SK-N-SH (cell line): ENCODE results near the gene UBXN1. TPM values are rescaled to one million over a fixed set of nuclear protein-coding genes. Genes with fewer than 3 reads are reported as not detected.
A peak's percentile ranks its signal among the peaks of the same experiment; 100 is the strongest.

ENCODE experiments used
- CTCF ChIA-PET: fragments of 300-600, 350-600 bp; formaldehyde crosslinking; extraction: SDS; loops from one replicate; lab custom pipeline; 2021; lab: Yijun Ruan, JAX
- POLR2A ChIA-PET: fragments of 350-600 bp; sonication (Branson Sonifier 250); formaldehyde crosslinking; extraction: SDS; loops from one replicate; lab custom pipeline; 2020; ENCODE audit warnings: antibody characterized with exemption, inconsistent platforms; lab: Yijun Ruan, JAX
- DNase-seq: peaks from one replicate; pipeline ENCODE4 v3.0.0; 2012
- H2AFZ ChIP-seq: fragments of 200-600 bp; sonication (generic); 2 replicates; pipeline ENCODE4 v1.8.1; 2016; ENCODE audit warnings: antibody characterized with exemption, mild to moderate bottlenecking, low read depth
- H3F3A ChIP-seq: fragments of 200-600 bp; sonication (generic); replicated peaks from 2 replicates; pipeline ENCODE3; 2016; ENCODE audit warnings: antibody characterized with exemption, mild to moderate bottlenecking; ENCODE audit not compliant: insufficient read depth
- H3K27ac ChIP-seq, 2 experiments: fragments of 200-500 bp in 1 of 2; fragments of 200-600 bp in 1 of 2; sonication (Bioruptor generic) in 1 of 2; sonication (generic), shearing (Covaris generic) in 1 of 2; 2 replicates each; pipeline versions ENCODE4 v1.5.1 to v1.6.1; 2014 to 2016; ENCODE audit warnings: low read depth in 2 of 2, inconsistent platforms in 1 of 2, low read length in 1 of 2, mild to moderate bottlenecking in 1 of 2, mixed read lengths in 1 of 2
- H3K27me3 ChIP-seq: fragments of 200-600 bp; sonication (generic), shearing (Covaris generic); 2 replicates; pipeline ENCODE4 v1.6.1; 2016; ENCODE audit warnings: mixed run types; ENCODE audit not compliant: insufficient read depth
- H3K36me3 ChIP-seq, 2 experiments: fragments of 200-500 bp in 1 of 2; fragments of 200-600 bp in 1 of 2; sonication (Bioruptor generic) in 1 of 2; sonication (generic) in 1 of 2; replicated peaks in 1 of 2; 2 replicates each; pipeline versions ENCODE3 to v1.5.1; 2014 to 2016; ENCODE audit warnings: low read length in 1 of 2, mild to moderate bottlenecking in 1 of 2; ENCODE audit not compliant: insufficient read depth in 2 of 2, control insufficient read depth in 1 of 2
- H3K4me1 ChIP-seq, 2 experiments: fragments of 200-500 bp in 1 of 2; fragments of 200-600 bp in 1 of 2; sonication (Bioruptor generic) in 1 of 2; sonication (generic), shearing (Covaris generic) in 1 of 2; 2 replicates each; pipeline versions ENCODE4 v1.5.1 to v1.6.1; 2014 to 2016; ENCODE audit warnings: low read depth in 1 of 2, low read length in 1 of 2, mixed run types in 1 of 2; ENCODE audit not compliant: insufficient read depth in 2 of 2, control insufficient read depth in 1 of 2
- H3K4me2 ChIP-seq: fragments of 200-600 bp; sonication (generic), shearing (Covaris generic); 2 replicates; pipeline ENCODE4 v1.6.1; 2017; ENCODE audit warnings: mixed run types
- H3K4me3 ChIP-seq, 2 experiments: fragments of 200-500 bp in 1 of 2; fragments of 200-600 bp in 1 of 2; sonication (Bioruptor generic) in 1 of 2; sonication (generic), shearing (Covaris generic) in 1 of 2; 2 replicates each; pipeline versions ENCODE4 v1.5.1 to v1.8.1; 2014 to 2016; ENCODE audit warnings: low read depth in 2 of 2, inconsistent platforms in 1 of 2, low read length in 1 of 2, mild to moderate bottlenecking in 1 of 2, mixed read lengths in 1 of 2, moderate library complexity in 1 of 2
- H3K79me2 ChIP-seq: fragments of 200-600 bp; sonication (generic); 2 replicates; pipeline ENCODE4 v1.8.1; 2017; ENCODE audit warnings: mild to moderate bottlenecking; ENCODE audit not compliant: insufficient read depth
- H3K9ac ChIP-seq: fragments of 200-600 bp; sonication (generic); 2 replicates; pipeline ENCODE4 v1.6.1; 2017; ENCODE audit warnings: mixed run types
- H3K9me2 ChIP-seq: fragments of 200-600 bp; sonication (generic); 2 replicates; pipeline ENCODE4 v1.6.1; 2017; ENCODE audit warnings: mixed run types
- H3K9me3 ChIP-seq: fragments of 200-600 bp; sonication (generic); 2 replicates; pipeline ENCODE4 v1.6.1; 2017; ENCODE audit warnings: mixed run types, mild to moderate bottlenecking, moderate library complexity
- H4K20me1 ChIP-seq: fragments of 200-600 bp; sonication (generic); 2 replicates; pipeline ENCODE4 v1.6.1; 2017; ENCODE audit warnings: mild to moderate bottlenecking, mixed run types; ENCODE audit not compliant: insufficient read depth
- CHD2 ChIP-seq: fragments of 150-350 bp; IDR thresholded peaks from 2 replicates; pipeline ENCODE4 v1.6.1; 2018; ENCODE audit warnings: low read length; ENCODE audit not compliant: partially characterized antibody
- ELF1 ChIP-seq: IDR thresholded peaks from 2 replicates; pipeline ENCODE4 v1.4.0; 2012
- EP300 ChIP-seq, 2 experiments: IDR thresholded peaks; 2 replicates each; pipeline versions ENCODE4 v1.4.0 to v1.6.1; 2012; ENCODE audit warnings: borderline replicate concordance in 1 of 2, low read depth in 1 of 2, low read length in 1 of 2
- FOSL2 ChIP-seq: IDR thresholded peaks from 2 replicates; pipeline ENCODE4 v1.4.0; 2012; ENCODE audit warnings: low read depth, mild to moderate bottlenecking, moderate library complexity, borderline replicate concordance
- FOXM1 ChIP-seq: IDR thresholded peaks from 2 replicates; pipeline ENCODE4 v1.4.0; 2012; ENCODE audit warnings: low read depth, mild to moderate bottlenecking
- JUND ChIP-seq: IDR thresholded peaks from 2 replicates; pipeline ENCODE4 v1.4.0; 2012
- MEF2A ChIP-seq: IDR thresholded peaks from 2 replicates; pipeline ENCODE4 v1.4.0; 2012; ENCODE audit warnings: low read depth, borderline replicate concordance
- MXI1 ChIP-seq: IDR thresholded peaks from 2 replicates; pipeline ENCODE4 v1.6.1; 2012; ENCODE audit warnings: mild to moderate bottlenecking, low read depth, low read length, improper control_type of control experiment
- NRF1 ChIP-seq: IDR thresholded peaks from 2 replicates; pipeline ENCODE4 v1.6.1; 2012; ENCODE audit warnings: low read depth, mild to moderate bottlenecking, low read length
- RAD21 ChIP-seq: IDR thresholded peaks from 2 replicates; pipeline ENCODE4 v1.6.1; 2012; ENCODE audit warnings: mild to moderate bottlenecking, low read length
- RXRA ChIP-seq: IDR thresholded peaks from 2 replicates; pipeline ENCODE4 v1.4.0; 2012; ENCODE audit warnings: low read depth, mild to moderate bottlenecking, borderline replicate concordance
- SMC3 ChIP-seq: IDR thresholded peaks from 2 replicates; pipeline ENCODE4 v1.6.1; 2012; ENCODE audit warnings: low read depth, low read length, improper control_type of control experiment
- TCF12 ChIP-seq: IDR thresholded peaks from 2 replicates; pipeline ENCODE4 v1.4.0; 2012
- YY1 ChIP-seq: IDR thresholded peaks from 2 replicates; pipeline ENCODE4 v1.4.0; 2012; ENCODE audit warnings: low read depth, mild to moderate bottlenecking
- WGBS: methylation state at CpG from one replicate; pipeline ENCODE4 v1.1.6; 2017; ENCODE audit warnings: low lambda C conversion rate; 5-methylcytosine and 5-hydroxymethylcytosine counted together
- polyA plus RNA-seq, 3 experiments: library from polyadenylated mRNA; depleted of rRNA; stranded (reverse); fragments of >200 nt; gene quantifications; 2 replicates each; pipeline ENCODE4 v1.2.3, GENCODE V29; 2012
- TF ChIP-seq, protein P1 (sequence below): fragments of 150-350 bp; IDR thresholded peaks from 2 replicates; pipeline ENCODE4 v1.6.1; 2016; ENCODE audit warnings: mild to moderate bottlenecking, low read depth, low read length
- TF ChIP-seq, protein P2 (sequence below): IDR thresholded peaks from 2 replicates; pipeline ENCODE4 v1.4.0; 2012; ENCODE audit warnings: low read depth
- TF ChIP-seq, protein P3 (sequence below): IDR thresholded peaks from 2 replicates; pipeline ENCODE4 v1.6.1; 2012; ENCODE audit warnings: mild to moderate bottlenecking, low read depth, low read length, moderate library complexity
- TF ChIP-seq, protein P4 (sequence below): fragments of 150-350 bp; IDR thresholded peaks from 2 replicates; pipeline ENCODE4 v1.6.1; 2017; ENCODE audit warnings: antibody characterized with exemption, low read length, low read depth, borderline replicate concordance
- TF ChIP-seq, protein P5 (sequence below): IDR thresholded peaks from 2 replicates; pipeline ENCODE4 v1.4.0; 2012; ENCODE audit warnings: low read depth, borderline replicate concordance
- TF ChIP-seq, protein P6 (sequence below): IDR thresholded peaks from 2 replicates; pipeline ENCODE4 v1.4.0; 2012; ENCODE audit warnings: low read depth, borderline replicate concordance

UBXN1 gene, protein sequence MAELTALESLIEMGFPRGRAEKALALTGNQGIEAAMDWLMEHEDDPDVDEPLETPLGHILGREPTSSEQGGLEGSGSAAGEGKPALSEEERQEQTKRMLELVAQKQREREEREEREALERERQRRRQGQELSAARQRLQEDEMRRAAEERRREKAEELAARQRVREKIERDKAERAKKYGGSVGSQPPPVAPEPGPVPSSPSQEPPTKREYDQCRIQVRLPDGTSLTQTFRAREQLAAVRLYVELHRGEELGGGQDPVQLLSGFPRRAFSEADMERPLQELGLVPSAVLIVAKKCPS
- polyA plus RNA-seq (2012; rRNA removed) = 202 and 256 TPM in 2 replicates
- polyA plus RNA-seq (2012; cell fraction: cytosol; rRNA removed) = 217 and 261 TPM in 2 replicates
- polyA plus RNA-seq (2012; cell fraction: nucleus; rRNA removed) = 259 and 329 TPM in 2 replicates

DNA sequence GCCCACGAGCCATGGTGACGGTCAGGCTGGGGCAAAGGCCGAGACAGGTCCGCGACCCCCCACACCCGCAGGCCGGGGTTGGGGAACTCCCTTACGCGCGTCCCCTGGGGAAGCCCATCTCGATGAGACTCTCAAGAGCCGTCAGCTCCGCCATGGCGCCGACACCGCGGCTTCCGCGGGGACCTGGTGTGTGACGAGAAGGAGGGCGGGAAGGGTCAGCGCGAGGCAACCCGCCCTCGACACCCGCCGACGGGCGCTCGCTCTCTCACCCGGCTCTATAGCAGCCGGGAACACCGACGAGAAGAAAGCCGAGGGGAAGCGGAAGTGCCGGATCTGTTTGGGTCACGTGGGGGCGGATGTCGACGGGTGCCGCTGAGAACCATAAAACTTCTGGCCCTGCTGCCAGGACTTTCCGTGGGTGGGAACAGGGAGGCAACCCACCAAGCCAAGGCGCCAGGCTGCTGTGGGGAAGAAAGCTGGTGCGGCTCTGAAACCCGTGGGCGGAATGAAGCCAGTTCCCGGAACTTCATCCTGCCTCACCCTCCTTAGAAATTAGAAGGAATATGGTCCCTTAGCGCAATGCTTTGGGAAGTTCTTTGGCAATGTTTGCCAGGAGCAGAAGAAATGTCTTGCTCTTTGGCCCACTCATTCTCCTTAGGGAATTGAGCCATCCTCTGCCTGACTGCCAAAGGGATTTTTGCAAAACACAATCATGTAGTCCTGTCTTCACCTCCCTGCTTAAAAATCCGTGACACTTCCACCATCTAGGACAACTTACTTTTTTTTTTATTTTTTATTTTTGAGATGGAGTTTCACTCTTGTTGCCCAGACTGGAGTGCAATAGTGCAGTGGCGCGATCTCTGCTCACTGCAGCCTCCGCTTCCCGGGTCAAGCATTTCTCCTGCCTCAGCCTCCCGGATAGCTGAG lies at the start of gene UBXN1:
Gene UBXN1, minus strand, starts transcription at position 304 of the 927 bp plus-strand sequence. Its CDS starts 150 bp downstream, at position 154.
- Histone ChIP-seq H3K9ac (peak within 1 kb of the TSS; percentile 96), H3K27ac (peak within 1 kb of the TSS; percentile 70 to 77; a peak in 3 of 4 replicates), H3K4me3 (peak within 1 kb of the TSS; percentile 79 to 98), H3K4me1 (peaks cover 11 to 15% of the 10 kb centered on the region in 2 experiments; a peak in 3 of 4 replicates), H3K9me3 (no peaks in the 10 kb centered on the region), H3K36me3 (peaks cover 19 to 23% of the 10 kb centered on the region in 2 experiments), H3K4me2 (peak within 1 kb of the TSS; percentile 96), H2AFZ (peak within 1 kb of the TSS; percentile 82), H3K27me3 (no peaks in the 10 kb centered on the region), H3F3A (peaks cover 38% of the 10 kb centered on the region), H3K9me2 (no peaks in the 10 kb centered on the region), H3K79me2 (peaks cover 49% of the 10 kb centered on the region), H4K20me1 (no peaks in the 10 kb centered on the region)
- ChIA-PET CTCF (interaction anchor here (1.6 to 3.7 kb wide), 4 partner anchors 9 to 91 kb away, joined by 3 to 31 read pairs (median 12); partner anchors contain the start of gene TAF6L), POLR2A (interaction anchor here (1.3 to 2.0 kb wide), 2 partner anchors 14 to 162 kb away, joined by 9 read pairs; partner anchors contain the start of genes C11orf98 and CSKMT)
- WGBS = 13% methylated on average over 42 of the region's 55 CpGs
- peak; percentile 93 for DNase-seq
- TF ChIP-seq CHD2 = peak; percentile 75
- TF ChIP-seq MEF2A = no peak
- peak; percentile 94 for TF ChIP-seq ELF1
- peak; percentile 22; the same call in 1 of the 2 replicates for TF ChIP-seq FOXM1
- no peak for TF ChIP-seq JUND
- TF ChIP-seq, protein P1, sequence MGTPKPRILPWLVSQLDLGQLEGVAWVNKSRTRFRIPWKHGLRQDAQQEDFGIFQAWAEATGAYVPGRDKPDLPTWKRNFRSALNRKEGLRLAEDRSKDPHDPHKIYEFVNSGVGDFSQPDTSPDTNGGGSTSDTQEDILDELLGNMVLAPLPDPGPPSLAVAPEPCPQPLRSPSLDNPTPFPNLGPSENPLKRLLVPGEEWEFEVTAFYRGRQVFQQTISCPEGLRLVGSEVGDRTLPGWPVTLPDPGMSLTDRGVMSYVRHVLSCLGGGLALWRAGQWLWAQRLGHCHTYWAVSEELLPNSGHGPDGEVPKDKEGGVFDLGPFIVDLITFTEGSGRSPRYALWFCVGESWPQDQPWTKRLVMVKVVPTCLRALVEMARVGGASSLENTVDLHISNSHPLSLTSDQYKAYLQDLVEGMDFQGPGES = no peak
- TF ChIP-seq FOSL2 = no peak
- TF ChIP-seq, protein P2, sequence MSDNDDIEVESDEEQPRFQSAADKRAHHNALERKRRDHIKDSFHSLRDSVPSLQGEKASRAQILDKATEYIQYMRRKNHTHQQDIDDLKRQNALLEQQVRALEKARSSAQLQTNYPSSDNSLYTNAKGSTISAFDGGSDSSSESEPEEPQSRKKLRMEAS = peak; percentile 90
- peak; percentile 88 for TF ChIP-seq MXI1
- TF ChIP-seq, protein P3, sequence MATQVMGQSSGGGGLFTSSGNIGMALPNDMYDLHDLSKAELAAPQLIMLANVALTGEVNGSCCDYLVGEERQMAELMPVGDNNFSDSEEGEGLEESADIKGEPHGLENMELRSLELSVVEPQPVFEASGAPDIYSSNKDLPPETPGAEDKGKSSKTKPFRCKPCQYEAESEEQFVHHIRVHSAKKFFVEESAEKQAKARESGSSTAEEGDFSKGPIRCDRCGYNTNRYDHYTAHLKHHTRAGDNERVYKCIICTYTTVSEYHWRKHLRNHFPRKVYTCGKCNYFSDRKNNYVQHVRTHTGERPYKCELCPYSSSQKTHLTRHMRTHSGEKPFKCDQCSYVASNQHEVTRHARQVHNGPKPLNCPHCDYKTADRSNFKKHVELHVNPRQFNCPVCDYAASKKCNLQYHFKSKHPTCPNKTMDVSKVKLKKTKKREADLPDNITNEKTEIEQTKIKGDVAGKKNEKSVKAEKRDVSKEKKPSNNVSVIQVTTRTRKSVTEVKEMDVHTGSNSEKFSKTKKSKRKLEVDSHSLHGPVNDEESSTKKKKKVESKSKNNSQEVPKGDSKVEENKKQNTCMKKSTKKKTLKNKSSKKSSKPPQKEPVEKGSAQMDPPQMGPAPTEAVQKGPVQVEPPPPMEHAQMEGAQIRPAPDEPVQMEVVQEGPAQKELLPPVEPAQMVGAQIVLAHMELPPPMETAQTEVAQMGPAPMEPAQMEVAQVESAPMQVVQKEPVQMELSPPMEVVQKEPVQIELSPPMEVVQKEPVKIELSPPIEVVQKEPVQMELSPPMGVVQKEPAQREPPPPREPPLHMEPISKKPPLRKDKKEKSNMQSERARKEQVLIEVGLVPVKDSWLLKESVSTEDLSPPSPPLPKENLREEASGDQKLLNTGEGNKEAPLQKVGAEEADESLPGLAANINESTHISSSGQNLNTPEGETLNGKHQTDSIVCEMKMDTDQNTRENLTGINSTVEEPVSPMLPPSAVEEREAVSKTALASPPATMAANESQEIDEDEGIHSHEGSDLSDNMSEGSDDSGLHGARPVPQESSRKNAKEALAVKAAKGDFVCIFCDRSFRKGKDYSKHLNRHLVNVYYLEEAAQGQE = peak; percentile 70; the same call in 1 of the 2 replicates
- peak; percentile 21; the same call in 1 of the 2 replicates for TF ChIP-seq TCF12
- TF ChIP-seq NRF1 = no peak
- TF ChIP-seq, protein P4, sequence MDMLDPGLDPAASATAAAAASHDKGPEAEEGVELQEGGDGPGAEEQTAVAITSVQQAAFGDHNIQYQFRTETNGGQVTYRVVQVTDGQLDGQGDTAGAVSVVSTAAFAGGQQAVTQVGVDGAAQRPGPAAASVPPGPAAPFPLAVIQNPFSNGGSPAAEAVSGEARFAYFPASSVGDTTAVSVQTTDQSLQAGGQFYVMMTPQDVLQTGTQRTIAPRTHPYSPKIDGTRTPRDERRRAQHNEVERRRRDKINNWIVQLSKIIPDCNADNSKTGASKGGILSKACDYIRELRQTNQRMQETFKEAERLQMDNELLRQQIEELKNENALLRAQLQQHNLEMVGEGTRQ = peak; percentile 90
- peak in 1 of 2 experiments; percentile 15; a peak in 2 of 4 replicates for TF ChIP-seq EP300 (IDR thresholded peaks at IDR 0.05; ENCODE audit: borderline replicate concordance in 1 of 2, low read depth in 1 of 2, low read length in 1 of 2)
- TF ChIP-seq, protein P5, sequence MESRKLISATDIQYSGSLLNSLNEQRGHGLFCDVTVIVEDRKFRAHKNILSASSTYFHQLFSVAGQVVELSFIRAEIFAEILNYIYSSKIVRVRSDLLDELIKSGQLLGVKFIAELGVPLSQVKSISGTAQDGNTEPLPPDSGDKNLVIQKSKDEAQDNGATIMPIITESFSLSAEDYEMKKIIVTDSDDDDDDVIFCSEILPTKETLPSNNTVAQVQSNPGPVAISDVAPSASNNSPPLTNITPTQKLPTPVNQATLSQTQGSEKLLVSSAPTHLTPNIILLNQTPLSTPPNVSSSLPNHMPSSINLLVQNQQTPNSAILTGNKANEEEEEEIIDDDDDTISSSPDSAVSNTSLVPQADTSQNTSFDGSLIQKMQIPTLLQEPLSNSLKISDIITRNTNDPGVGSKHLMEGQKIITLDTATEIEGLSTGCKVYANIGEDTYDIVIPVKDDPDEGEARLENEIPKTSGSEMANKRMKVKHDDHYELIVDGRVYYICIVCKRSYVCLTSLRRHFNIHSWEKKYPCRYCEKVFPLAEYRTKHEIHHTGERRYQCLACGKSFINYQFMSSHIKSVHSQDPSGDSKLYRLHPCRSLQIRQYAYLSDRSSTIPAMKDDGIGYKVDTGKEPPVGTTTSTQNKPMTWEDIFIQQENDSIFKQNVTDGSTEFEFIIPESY = peak; percentile 87; the same call in 1 of the 2 replicates
- no peak for TF ChIP-seq SMC3
- peak; percentile 48 for TF ChIP-seq YY1
- TF ChIP-seq RXRA = no peak
- TF ChIP-seq, protein P6, sequence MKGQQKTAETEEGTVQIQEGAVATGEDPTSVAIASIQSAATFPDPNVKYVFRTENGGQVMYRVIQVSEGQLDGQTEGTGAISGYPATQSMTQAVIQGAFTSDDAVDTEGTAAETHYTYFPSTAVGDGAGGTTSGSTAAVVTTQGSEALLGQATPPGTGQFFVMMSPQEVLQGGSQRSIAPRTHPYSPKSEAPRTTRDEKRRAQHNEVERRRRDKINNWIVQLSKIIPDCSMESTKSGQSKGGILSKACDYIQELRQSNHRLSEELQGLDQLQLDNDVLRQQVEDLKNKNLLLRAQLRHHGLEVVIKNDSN = peak; percentile 99
- TF ChIP-seq RAD21 = no peak
